ENCODE measurements around the gene SOHLH1. TPM values are rescaled to one million over a fixed set of nuclear protein-coding genes. Genes with fewer than 3 reads are reported as not detected.

The SOHLH1 gene
- total RNA-seq, 1 experiment from 2014 or later, result not detected

DNA sequence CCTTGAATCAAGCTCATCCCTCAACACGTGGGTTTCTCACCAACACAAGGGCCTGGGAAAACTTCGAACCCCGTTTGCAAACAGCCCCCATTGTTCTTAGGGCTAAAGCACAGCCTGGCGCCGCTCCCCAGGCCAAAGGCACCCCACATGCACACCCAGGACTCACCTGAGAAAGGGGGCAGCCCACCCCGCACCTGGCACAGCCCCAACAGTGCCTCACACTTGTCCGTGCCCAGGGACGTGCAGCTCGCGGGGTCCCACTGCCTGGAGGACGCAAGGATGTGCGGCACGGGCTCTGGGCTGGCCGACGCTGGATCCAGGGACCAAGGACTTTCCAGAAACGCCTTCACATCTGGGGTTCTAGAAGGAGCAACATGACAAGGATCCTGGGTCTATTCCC is 2.8 kb downstream of the SOHLH1 start (continued):
- no peak for TF ChIP-seq NR1H2 (CRISPR knock-in tag; IDR thresholded peaks at IDR 0.05)
- TF ChIP-seq, protein P1, sequence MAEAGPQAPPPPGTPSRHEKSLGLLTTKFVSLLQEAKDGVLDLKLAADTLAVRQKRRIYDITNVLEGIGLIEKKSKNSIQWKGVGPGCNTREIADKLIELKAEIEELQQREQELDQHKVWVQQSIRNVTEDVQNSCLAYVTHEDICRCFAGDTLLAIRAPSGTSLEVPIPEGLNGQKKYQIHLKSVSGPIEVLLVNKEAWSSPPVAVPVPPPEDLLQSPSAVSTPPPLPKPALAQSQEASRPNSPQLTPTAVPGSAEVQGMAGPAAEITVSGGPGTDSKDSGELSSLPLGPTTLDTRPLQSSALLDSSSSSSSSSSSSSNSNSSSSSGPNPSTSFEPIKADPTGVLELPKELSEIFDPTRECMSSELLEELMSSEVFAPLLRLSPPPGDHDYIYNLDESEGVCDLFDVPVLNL (CRISPR knock-in tag; IDR thresholded peaks at IDR 0.05; ENCODE audit: borderline replicate concordance, low read depth), result no peak
- TF ChIP-seq, protein P2, sequence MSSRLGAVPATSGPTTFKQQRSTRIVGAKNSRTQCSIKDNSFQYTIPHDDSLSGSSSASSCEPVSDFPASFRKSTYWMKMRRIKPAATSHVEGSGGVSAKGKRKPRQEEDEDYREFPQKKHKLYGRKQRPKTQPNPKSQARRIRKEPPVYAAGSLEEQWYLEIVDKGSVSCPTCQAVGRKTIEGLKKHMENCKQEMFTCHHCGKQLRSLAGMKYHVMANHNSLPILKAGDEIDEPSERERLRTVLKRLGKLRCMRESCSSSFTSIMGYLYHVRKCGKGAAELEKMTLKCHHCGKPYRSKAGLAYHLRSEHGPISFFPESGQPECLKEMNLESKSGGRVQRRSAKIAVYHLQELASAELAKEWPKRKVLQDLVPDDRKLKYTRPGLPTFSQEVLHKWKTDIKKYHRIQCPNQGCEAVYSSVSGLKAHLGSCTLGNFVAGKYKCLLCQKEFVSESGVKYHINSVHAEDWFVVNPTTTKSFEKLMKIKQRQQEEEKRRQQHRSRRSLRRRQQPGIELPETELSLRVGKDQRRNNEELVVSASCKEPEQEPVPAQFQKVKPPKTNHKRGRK (CRISPR knock-in tag; IDR thresholded peaks at IDR 0.05; ENCODE audit: borderline replicate concordance), result no peak
- TF ChIP-seq MXD4 (CRISPR knock-in tag; IDR thresholded peaks at IDR 0.05; ENCODE audit: borderline replicate concordance), result no peak
- TF ChIP-seq TEAD4 (CRISPR knock-in tag; IDR thresholded peaks at IDR 0.05), result no peak
- TF ChIP-seq, protein P3, sequence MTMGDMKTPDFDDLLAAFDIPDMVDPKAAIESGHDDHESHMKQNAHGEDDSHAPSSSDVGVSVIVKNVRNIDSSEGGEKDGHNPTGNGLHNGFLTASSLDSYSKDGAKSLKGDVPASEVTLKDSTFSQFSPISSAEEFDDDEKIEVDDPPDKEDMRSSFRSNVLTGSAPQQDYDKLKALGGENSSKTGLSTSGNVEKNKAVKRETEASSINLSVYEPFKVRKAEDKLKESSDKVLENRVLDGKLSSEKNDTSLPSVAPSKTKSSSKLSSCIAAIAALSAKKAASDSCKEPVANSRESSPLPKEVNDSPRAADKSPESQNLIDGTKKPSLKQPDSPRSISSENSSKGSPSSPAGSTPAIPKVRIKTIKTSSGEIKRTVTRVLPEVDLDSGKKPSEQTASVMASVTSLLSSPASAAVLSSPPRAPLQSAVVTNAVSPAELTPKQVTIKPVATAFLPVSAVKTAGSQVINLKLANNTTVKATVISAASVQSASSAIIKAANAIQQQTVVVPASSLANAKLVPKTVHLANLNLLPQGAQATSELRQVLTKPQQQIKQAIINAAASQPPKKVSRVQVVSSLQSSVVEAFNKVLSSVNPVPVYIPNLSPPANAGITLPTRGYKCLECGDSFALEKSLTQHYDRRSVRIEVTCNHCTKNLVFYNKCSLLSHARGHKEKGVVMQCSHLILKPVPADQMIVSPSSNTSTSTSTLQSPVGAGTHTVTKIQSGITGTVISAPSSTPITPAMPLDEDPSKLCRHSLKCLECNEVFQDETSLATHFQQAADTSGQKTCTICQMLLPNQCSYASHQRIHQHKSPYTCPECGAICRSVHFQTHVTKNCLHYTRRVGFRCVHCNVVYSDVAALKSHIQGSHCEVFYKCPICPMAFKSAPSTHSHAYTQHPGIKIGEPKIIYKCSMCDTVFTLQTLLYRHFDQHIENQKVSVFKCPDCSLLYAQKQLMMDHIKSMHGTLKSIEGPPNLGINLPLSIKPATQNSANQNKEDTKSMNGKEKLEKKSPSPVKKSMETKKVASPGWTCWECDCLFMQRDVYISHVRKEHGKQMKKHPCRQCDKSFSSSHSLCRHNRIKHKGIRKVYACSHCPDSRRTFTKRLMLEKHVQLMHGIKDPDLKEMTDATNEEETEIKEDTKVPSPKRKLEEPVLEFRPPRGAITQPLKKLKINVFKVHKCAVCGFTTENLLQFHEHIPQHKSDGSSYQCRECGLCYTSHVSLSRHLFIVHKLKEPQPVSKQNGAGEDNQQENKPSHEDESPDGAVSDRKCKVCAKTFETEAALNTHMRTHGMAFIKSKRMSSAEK (CRISPR knock-in tag; IDR thresholded peaks at IDR 0.05; ENCODE audit: borderline replicate concordance), result no peak
- no peak for TF ChIP-seq FOXP1 (CRISPR knock-in tag; IDR thresholded peaks at IDR 0.05; ENCODE audit: borderline replicate concordance)
- TF ChIP-seq NFATC4 (CRISPR knock-in tag; IDR thresholded peaks at IDR 0.05), result no peak
- TF ChIP-seq ESRRA (CRISPR knock-in tag; IDR thresholded peaks at IDR 0.05; ENCODE audit: borderline replicate concordance), result no peak

DNA sequence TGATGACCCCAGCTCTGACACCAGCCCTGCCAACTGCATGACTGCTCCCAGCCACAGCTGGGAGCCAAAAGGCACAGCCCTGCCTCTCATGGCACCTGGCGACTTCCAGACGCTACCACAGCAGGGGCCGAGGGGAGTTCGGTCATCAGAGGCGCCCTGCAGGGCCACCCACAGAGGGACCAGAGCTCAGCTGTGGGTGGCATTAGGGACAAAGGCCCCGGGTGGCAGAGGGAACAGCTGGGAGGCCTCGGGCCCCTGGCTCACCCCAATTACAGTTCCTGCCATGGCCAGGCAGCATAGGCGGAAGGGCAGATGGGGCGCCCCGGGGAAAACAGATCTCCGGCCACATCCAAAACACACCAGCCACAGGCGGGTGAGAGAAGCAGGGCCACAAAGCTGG is 3.6 kb downstream of the SOHLH1 start:
- Mint-ChIP-seq H3K36me3 (no peaks in the 10 kb centered on the region), H3K27ac (no peak overlapping the region), H3K27me3 (ENCODE audit: low read depth) (no peaks in the 10 kb centered on the region), H3K9me3 (no peaks in the 10 kb centered on the region), H3K4me1 (no peaks in the 10 kb centered on the region), H3K4me3 (no peak overlapping the region)
- CTCF ChIA-PET, result no interaction called here
- POLR2A ChIA-PET, result no interaction called here
- TF ChIP-seq IRF2 (CRISPR knock-in tag; IDR thresholded peaks at IDR 0.05; ENCODE audit: borderline replicate concordance, low read depth), result no peak
- TF ChIP-seq NFATC4 (CRISPR knock-in tag; IDR thresholded peaks at IDR 0.05), result no peak
- TF ChIP-seq, protein P4, sequence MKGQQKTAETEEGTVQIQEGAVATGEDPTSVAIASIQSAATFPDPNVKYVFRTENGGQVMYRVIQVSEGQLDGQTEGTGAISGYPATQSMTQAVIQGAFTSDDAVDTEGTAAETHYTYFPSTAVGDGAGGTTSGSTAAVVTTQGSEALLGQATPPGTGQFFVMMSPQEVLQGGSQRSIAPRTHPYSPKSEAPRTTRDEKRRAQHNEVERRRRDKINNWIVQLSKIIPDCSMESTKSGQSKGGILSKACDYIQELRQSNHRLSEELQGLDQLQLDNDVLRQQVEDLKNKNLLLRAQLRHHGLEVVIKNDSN (CRISPR knock-in tag; IDR thresholded peaks at IDR 0.05), result no peak
- TF ChIP-seq NFE2L1 (CRISPR knock-in tag; IDR thresholded peaks at IDR 0.05), result no peak
- TF ChIP-seq, protein P5, sequence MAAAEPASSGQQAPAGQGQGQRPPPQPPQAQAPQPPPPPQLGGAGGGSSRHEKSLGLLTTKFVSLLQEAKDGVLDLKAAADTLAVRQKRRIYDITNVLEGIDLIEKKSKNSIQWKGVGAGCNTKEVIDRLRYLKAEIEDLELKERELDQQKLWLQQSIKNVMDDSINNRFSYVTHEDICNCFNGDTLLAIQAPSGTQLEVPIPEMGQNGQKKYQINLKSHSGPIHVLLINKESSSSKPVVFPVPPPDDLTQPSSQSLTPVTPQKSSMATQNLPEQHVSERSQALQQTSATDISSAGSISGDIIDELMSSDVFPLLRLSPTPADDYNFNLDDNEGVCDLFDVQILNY (CRISPR knock-in tag; IDR thresholded peaks at IDR 0.05), result no peak
- no peak for TF ChIP-seq MYBL2 (CRISPR knock-in tag; IDR thresholded peaks at IDR 0.05)
- TF ChIP-seq, protein P6, sequence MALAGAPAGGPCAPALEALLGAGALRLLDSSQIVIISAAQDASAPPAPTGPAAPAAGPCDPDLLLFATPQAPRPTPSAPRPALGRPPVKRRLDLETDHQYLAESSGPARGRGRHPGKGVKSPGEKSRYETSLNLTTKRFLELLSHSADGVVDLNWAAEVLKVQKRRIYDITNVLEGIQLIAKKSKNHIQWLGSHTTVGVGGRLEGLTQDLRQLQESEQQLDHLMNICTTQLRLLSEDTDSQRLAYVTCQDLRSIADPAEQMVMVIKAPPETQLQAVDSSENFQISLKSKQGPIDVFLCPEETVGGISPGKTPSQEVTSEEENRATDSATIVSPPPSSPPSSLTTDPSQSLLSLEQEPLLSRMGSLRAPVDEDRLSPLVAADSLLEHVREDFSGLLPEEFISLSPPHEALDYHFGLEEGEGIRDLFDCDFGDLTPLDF (CRISPR knock-in tag; IDR thresholded peaks at IDR 0.05), result no peak
- TF ChIP-seq, protein P7, sequence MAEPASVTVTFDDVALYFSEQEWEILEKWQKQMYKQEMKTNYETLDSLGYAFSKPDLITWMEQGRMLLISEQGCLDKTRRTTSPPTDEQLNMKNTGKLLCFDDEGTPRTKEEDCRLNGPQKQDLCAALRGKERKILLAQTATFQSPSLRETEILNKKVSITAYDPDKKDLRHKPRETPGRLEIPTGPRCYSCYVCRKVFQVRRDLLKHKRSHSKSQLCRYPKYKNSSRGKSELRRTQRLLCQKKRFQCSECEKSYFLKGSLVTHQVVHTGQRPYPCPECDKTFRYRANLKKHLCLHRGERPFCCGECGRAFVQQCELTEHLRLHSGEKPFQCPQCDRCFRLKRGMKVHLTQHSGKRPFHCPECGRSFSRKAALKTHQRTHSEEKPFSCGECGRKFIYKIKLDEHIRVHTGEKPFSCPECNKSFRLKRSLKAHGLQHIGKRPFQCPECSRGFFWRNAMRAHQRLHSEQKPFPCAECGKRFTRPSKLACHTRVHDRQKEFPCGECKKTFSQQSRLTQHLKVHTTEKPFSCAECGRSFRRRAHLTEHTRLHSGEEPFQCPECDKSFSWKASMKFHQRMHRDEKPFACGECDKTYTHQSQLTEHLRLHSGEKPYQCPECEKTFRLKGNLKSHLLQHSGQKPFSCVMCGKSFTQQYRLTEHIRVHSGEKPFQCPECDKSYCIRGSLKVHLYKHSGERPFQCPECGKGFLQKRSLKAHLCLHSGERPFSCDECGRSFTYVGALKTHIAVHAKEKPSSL (CRISPR knock-in tag; conservative IDR thresholded peaks at IDR 0.05), result no peak
- TF ChIP-seq ZNF263 (CRISPR knock-in tag; IDR thresholded peaks at IDR 0.05; ENCODE audit: low read depth), result no peak
- ATAC-seq (no peak), DNase-seq (ENCODE audit: low spot score) (no peak)

All from WTC11 (cell line).